HEK293 (cell line): ENCODE results near the gene SRPK3.

Source experiments
- CTCF ChIA-PET: fragments of 350-600 bp; formaldehyde crosslinking; extraction: SDS; loops from one replicate; lab custom pipeline; 2021; ENCODE audit warnings: antibody characterized with exemption; lab: Yijun Ruan, JAX
- POLR2A ChIA-PET: fragments of 300-600 bp; formaldehyde crosslinking; extraction: SDS; loops from one replicate; lab custom pipeline; 2020; ENCODE audit warnings: antibody characterized with exemption, inconsistent platforms; lab: Yijun Ruan, JAX
- H3K27ac ChIP-seq: fragments of 200-500 bp; sonication (Bioruptor generic); 2 replicates; pipeline ENCODE4 v1.5.1; 2014; ENCODE audit warnings: low read depth, low read length, control low read depth, inconsistent platforms; ENCODE audit errors: extremely low read depth
- H3K36me3 ChIP-seq, 2 experiments: fragments of 200-500 bp in 1 of 2; sonication (Bioruptor generic) in 1 of 2; 1 replicate in 1 of 2; 2 replicates in 1 of 2; pipeline ENCODE4 v1.5.1; 2014 to 2017; ENCODE audit warnings: inconsistent platforms in 2 of 2, low read length in 2 of 2; ENCODE audit not compliant: control insufficient read depth in 2 of 2, insufficient read depth in 1 of 2
- H3K4me1 ChIP-seq: fragments of 200-500 bp; sonication (Bioruptor generic); 2 replicates; pipeline ENCODE4 v1.5.1; 2014; ENCODE audit warnings: mild to moderate bottlenecking, low read length, inconsistent platforms; ENCODE audit not compliant: control insufficient read depth, insufficient read depth
- H3K4me3 ChIP-seq: 2 replicates; pipeline ENCODE4 v1.5.1; 2011; ENCODE audit warnings: low read depth, mild to moderate bottlenecking, control low read depth, low read length, moderate library complexity
- H3K9me3 ChIP-seq: fragments of 200-500 bp; sonication (Bioruptor generic); 2 replicates; pipeline ENCODE4 v1.5.1; 2014; ENCODE audit warnings: low read depth, low read length, inconsistent platforms; ENCODE audit not compliant: control insufficient read depth, insufficient read depth
- GLI4 ChIP-seq: fragments of 450-650 bp; formaldehyde crosslinking; IDR thresholded peaks from 2 replicates; pipeline ENCODE4 v1.5.1; 2016; ENCODE audit warnings: missing biosample characterization, missing genetic modification characterization
- GLIS1 ChIP-seq: fragments of 450-650 bp; formaldehyde crosslinking; IDR thresholded peaks from 2 replicates; pipeline ENCODE4 v1.5.1; 2016; ENCODE audit warnings: missing biosample characterization, missing genetic modification characterization
- KLF16 ChIP-seq: fragments of 450-650 bp; formaldehyde crosslinking; IDR thresholded peaks from 2 replicates; pipeline ENCODE4 v1.5.1; 2017; ENCODE audit warnings: missing biosample characterization, missing genetic modification characterization
- KLF7 ChIP-seq: fragments of 450-650 bp; formaldehyde crosslinking; IDR thresholded peaks from 2 replicates; pipeline ENCODE4 v1.5.1; 2016; ENCODE audit warnings: missing biosample characterization, missing genetic modification characterization, borderline replicate concordance
- MEIS1 ChIP-seq: sonication (generic); formaldehyde crosslinking; IDR thresholded peaks from 2 replicates; pipeline ENCODE4 v1.8.1; 2022; ENCODE audit warnings: missing genetic modification reagents, mild to moderate bottlenecking, borderline replicate concordance
- OSR2 ChIP-seq: fragments of 450-650 bp; formaldehyde crosslinking; IDR thresholded peaks from 2 replicates; pipeline ENCODE4 v1.5.1; 2016; ENCODE audit warnings: missing biosample characterization, missing genetic modification characterization
- REPIN1 ChIP-seq: fragments of 450-650 bp; formaldehyde crosslinking; IDR thresholded peaks from 2 replicates; pipeline ENCODE4 v1.5.1; 2017; ENCODE audit warnings: missing biosample characterization, missing genetic modification characterization, low read depth
- TCF7L2 ChIP-seq: IDR thresholded peaks from 2 replicates; pipeline ENCODE4 v1.6.1; 2011; ENCODE audit warnings: low read depth, mild to moderate bottlenecking, inconsistent platforms, low read length, moderate library complexity, borderline replicate concordance
- ZIC2 ChIP-seq: fragments of 450-650 bp; formaldehyde crosslinking; IDR thresholded peaks from 2 replicates; pipeline ENCODE4 v1.5.1; 2016; ENCODE audit warnings: missing biosample characterization, missing genetic modification characterization
- ZNF121 ChIP-seq: fragments of 450-650 bp; formaldehyde crosslinking; IDR thresholded peaks from 2 replicates; pipeline ENCODE4 v1.5.1; 2016; ENCODE audit warnings: missing biosample characterization, missing genetic modification characterization
- ZNF239 ChIP-seq: fragments of 450-650 bp; formaldehyde crosslinking; IDR thresholded peaks from 2 replicates; pipeline ENCODE4 v1.5.1; 2016; ENCODE audit warnings: missing biosample characterization, missing genetic modification characterization
- ZNF248 ChIP-seq: fragments of 450-650 bp; formaldehyde crosslinking; IDR thresholded peaks from 2 replicates; pipeline ENCODE4 v1.5.1; 2017; ENCODE audit warnings: missing biosample characterization, missing genetic modification characterization
- ZNF354C ChIP-seq: fragments of 450-650 bp; formaldehyde crosslinking; IDR thresholded peaks from 2 replicates; pipeline ENCODE4 v1.5.1; 2016; ENCODE audit warnings: missing biosample characterization, missing genetic modification characterization, low read depth, borderline replicate concordance
- ZNF423 ChIP-seq: fragments of 450-650 bp; formaldehyde crosslinking; IDR thresholded peaks from 2 replicates; pipeline ENCODE4 v1.5.1; 2016; ENCODE audit warnings: missing biosample characterization, missing genetic modification characterization
- ZNF521 ChIP-seq: fragments of 450-650 bp; formaldehyde crosslinking; IDR thresholded peaks from 2 replicates; pipeline ENCODE4 v1.5.1; 2017; ENCODE audit warnings: missing biosample characterization, mild to moderate bottlenecking, missing genetic modification characterization
- ZNF561 ChIP-seq: fragments of 450-650 bp; IDR thresholded peaks from 2 replicates; pipeline ENCODE4 v1.5.1; 2018; ENCODE audit warnings: missing biosample characterization, missing genetic modification characterization, borderline replicate concordance
- ZNF629 ChIP-seq: fragments of 450-650 bp; formaldehyde crosslinking; IDR thresholded peaks from 2 replicates; pipeline ENCODE4 v1.5.1; 2017; ENCODE audit warnings: missing biosample characterization, missing genetic modification characterization
- ZNF677 ChIP-seq: fragments of 450-650 bp; IDR thresholded peaks from 2 replicates; pipeline ENCODE4 v1.5.0; 2018; ENCODE audit warnings: missing biosample characterization, mild to moderate bottlenecking, missing genetic modification characterization, moderate library complexity
- ZNF701 ChIP-seq: fragments of 450-650 bp; formaldehyde crosslinking; IDR thresholded peaks from 2 replicates; pipeline ENCODE4 v1.5.1; 2016; ENCODE audit warnings: missing biosample characterization, missing genetic modification characterization
- ZNF707 ChIP-seq: fragments of 450-650 bp; formaldehyde crosslinking; IDR thresholded peaks from 2 replicates; pipeline ENCODE4 v1.5.1; 2016; ENCODE audit warnings: missing biosample characterization, missing genetic modification characterization
- TF ChIP-seq, protein P1 (sequence below): fragments of 450-650 bp; formaldehyde crosslinking; IDR thresholded peaks from 2 replicates; pipeline ENCODE4 v1.5.1; 2017; ENCODE audit warnings: missing biosample characterization, missing genetic modification characterization
- TF ChIP-seq, protein P2 (sequence below): fragments of 450-650 bp; formaldehyde crosslinking; IDR thresholded peaks from 2 replicates; pipeline ENCODE4 v1.5.1; 2016; ENCODE audit warnings: missing biosample characterization, missing genetic modification characterization
- TF ChIP-seq, protein P3 (sequence below): fragments of 450-650 bp; formaldehyde crosslinking; IDR thresholded peaks from 2 replicates; pipeline ENCODE4 v1.5.1; 2017; ENCODE audit warnings: missing biosample characterization, missing genetic modification characterization
- TF ChIP-seq, protein P4 (sequence below): fragments of 450-650 bp; formaldehyde crosslinking; IDR thresholded peaks from 2 replicates; pipeline ENCODE4 v1.5.1; 2016; ENCODE audit warnings: missing biosample characterization, missing genetic modification characterization
- TF ChIP-seq, protein P5 (sequence below): fragments of 450-650 bp; formaldehyde crosslinking; IDR thresholded peaks from 2 replicates; pipeline ENCODE4 v1.5.1; 2017; ENCODE audit warnings: missing biosample characterization, missing genetic modification characterization
- TF ChIP-seq, protein P6 (sequence below): fragments of 450-650 bp; formaldehyde crosslinking; IDR thresholded peaks from 2 replicates; pipeline ENCODE4 v1.5.1; 2016; ENCODE audit warnings: missing biosample characterization, missing genetic modification characterization

The SRPK3 gene

DNA sequence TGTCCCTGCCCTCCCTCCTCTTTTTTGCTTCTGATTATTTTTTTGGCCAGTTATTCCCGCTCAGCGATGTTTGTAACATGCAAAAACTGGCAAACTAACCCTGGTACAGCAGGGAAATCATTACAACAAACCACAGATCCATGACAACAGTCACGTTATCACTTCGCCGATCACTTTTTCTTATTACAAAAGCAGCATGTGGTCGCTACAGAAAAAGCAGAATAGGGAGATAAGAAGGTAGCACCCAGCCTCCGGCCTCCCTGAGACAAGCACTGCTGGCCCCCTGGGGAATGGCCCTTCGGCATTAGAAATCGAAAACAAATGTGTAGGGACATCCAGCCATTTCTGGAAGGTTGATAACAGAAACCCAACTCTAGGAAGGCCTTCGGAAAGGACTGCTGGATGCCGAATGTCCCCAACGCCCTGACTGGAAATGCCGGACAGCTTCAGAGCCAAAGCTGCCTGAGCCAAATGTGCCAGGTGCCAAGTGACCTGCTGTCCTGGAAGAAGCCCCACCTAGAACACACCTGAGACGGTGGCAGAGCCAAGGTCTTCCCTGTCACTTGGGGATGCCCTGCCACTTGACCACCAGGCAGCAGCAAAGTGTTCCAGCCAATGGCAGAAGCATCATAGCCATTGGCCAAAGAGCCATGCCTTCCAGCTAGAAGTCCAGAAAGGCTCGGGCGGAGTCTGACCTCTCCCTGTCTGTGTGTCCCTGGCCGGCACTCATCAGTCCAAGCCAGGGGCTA lies 10.4 kb downstream of the SRPK3 start (continued):
- TF ChIP-seq, protein P1, sequence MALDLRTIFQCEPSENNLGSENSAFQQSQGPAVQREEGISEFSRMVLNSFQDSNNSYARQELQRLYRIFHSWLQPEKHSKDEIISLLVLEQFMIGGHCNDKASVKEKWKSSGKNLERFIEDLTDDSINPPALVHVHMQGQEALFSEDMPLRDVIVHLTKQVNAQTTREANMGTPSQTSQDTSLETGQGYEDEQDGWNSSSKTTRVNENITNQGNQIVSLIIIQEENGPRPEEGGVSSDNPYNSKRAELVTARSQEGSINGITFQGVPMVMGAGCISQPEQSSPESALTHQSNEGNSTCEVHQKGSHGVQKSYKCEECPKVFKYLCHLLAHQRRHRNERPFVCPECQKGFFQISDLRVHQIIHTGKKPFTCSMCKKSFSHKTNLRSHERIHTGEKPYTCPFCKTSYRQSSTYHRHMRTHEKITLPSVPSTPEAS (tag by site-specific recombination) = no peak
- TF ChIP-seq ZNF701 (tag by site-specific recombination) (no peak), KLF16 (tag by site-specific recombination) (no peak), ZNF629 (tag by site-specific recombination) (no peak), ZNF677 (tag by site-specific recombination) (no peak), ZNF248 (tag by site-specific recombination) (no peak), REPIN1 (tag by site-specific recombination) (no peak), OSR2 (peak; percentile 46; the same call in 1 of the 2 replicates), ZNF707 (no peak), TCF7L2 (peak; percentile 43; the same call in 1 of the 2 replicates)
- TF ChIP-seq, protein P2, sequence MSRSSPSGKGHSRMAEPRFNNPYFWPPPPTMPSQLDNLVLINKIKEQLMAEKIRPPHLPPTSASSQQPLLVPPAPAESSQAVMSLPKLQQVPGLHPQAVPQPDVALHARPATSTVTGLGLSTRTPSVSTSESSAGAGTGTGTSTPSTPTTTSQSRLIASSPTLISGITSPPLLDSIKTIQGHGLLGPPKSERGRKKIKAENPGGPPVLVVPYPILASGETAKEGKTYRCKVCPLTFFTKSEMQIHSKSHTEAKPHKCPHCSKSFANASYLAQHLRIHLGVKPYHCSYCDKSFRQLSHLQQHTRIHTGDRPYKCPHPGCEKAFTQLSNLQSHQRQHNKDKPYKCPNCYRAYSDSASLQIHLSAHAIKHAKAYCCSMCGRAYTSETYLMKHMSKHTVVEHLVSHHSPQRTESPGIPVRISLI = no peak
- TF ChIP-seq, protein P3, sequence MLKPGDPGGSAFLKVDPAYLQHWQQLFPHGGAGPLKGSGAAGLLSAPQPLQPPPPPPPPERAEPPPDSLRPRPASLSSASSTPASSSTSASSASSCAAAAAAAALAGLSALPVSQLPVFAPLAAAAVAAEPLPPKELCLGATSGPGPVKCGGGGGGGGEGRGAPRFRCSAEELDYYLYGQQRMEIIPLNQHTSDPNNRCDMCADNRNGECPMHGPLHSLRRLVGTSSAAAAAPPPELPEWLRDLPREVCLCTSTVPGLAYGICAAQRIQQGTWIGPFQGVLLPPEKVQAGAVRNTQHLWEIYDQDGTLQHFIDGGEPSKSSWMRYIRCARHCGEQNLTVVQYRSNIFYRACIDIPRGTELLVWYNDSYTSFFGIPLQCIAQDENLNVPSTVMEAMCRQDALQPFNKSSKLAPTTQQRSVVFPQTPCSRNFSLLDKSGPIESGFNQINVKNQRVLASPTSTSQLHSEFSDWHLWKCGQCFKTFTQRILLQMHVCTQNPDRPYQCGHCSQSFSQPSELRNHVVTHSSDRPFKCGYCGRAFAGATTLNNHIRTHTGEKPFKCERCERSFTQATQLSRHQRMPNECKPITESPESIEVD = peak; percentile 52; the same call in 1 of the 2 replicates
- TF ChIP-seq, protein P4, sequence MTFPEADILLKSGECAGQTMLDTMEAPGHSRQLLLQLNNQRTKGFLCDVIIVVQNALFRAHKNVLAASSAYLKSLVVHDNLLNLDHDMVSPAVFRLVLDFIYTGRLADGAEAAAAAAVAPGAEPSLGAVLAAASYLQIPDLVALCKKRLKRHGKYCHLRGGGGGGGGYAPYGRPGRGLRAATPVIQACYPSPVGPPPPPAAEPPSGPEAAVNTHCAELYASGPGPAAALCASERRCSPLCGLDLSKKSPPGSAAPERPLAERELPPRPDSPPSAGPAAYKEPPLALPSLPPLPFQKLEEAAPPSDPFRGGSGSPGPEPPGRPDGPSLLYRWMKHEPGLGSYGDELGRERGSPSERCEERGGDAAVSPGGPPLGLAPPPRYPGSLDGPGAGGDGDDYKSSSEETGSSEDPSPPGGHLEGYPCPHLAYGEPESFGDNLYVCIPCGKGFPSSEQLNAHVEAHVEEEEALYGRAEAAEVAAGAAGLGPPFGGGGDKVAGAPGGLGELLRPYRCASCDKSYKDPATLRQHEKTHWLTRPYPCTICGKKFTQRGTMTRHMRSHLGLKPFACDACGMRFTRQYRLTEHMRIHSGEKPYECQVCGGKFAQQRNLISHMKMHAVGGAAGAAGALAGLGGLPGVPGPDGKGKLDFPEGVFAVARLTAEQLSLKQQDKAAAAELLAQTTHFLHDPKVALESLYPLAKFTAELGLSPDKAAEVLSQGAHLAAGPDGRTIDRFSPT = no peak
- TF ChIP-seq, all 188 proteins: peak for 5

DNA sequence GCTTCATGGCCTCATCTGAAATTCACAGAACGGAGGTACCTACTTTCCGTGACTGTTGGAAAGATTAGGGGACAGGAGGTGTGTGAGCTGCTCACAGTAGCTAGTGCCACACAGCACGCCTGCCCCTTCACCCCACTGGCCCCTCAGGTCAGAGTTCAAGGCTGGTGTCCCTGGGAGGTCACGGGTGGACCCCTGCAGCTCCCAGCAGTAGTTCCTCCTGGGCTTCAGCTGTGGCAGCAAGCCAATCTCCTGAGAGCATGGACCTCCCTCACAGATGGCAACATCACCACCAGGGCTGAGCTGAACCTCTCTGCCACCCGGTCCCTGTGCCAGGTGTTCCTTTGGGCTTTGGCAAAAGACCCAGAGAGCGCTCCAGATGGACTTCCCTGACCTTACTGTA lies 11.5 kb downstream of the SRPK3 start:
- POLR2A ChIA-PET = interaction anchor here (1.5 kb wide), 1 partner anchor 10 kb away, joined by 4 read pairs; no protein-coding TSS in a partner anchor
- no peak overlapping the region; the same call in 1 of the 2 replicates for H3K27ac ChIP-seq
- peaks cover 5 to 57% of the 10 kb centered on the region in 2 experiments; a peak in 2 of 3 replicates for H3K36me3 ChIP-seq
- no peaks in the 10 kb centered on the region for H3K4me1 ChIP-seq
- no peak overlapping the region for H3K4me3 ChIP-seq
- H3K9me3 ChIP-seq = no peaks in the 10 kb centered on the region
- CTCF ChIA-PET = interaction anchor here (0.5 to 1.4 kb wide), 2 partner anchors 25 to 160 kb away, joined by 3 to 4 read pairs; no protein-coding TSS in a partner anchor
- TF ChIP-seq, protein P5, sequence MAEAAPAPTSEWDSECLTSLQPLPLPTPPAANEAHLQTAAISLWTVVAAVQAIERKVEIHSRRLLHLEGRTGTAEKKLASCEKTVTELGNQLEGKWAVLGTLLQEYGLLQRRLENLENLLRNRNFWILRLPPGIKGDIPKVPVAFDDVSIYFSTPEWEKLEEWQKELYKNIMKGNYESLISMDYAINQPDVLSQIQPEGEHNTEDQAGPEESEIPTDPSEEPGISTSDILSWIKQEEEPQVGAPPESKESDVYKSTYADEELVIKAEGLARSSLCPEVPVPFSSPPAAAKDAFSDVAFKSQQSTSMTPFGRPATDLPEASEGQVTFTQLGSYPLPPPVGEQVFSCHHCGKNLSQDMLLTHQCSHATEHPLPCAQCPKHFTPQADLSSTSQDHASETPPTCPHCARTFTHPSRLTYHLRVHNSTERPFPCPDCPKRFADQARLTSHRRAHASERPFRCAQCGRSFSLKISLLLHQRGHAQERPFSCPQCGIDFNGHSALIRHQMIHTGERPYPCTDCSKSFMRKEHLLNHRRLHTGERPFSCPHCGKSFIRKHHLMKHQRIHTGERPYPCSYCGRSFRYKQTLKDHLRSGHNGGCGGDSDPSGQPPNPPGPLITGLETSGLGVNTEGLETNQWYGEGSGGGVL (tag by site-specific recombination) = no peak
- TF ChIP-seq ZNF354C (no peak), ZNF121 (tag by site-specific recombination) (no peak), REPIN1 (tag by site-specific recombination) (no peak), GLI4 (tag by site-specific recombination) (no peak), ZIC2 (tag by site-specific recombination) (0 out of 2 replicates have a peak, but pooled peaks have one; percentile 18), KLF7 (no peak), GLIS1 (peak; percentile 93), MEIS1 (CRISPR knock-in tag) (no peak), ZNF239 (tag by site-specific recombination) (no peak), ZNF521 (tag by site-specific recombination) (no peak), ZNF561 (tag by site-specific recombination) (no peak), ZNF423 (no peak)
- TF ChIP-seq, protein P6, sequence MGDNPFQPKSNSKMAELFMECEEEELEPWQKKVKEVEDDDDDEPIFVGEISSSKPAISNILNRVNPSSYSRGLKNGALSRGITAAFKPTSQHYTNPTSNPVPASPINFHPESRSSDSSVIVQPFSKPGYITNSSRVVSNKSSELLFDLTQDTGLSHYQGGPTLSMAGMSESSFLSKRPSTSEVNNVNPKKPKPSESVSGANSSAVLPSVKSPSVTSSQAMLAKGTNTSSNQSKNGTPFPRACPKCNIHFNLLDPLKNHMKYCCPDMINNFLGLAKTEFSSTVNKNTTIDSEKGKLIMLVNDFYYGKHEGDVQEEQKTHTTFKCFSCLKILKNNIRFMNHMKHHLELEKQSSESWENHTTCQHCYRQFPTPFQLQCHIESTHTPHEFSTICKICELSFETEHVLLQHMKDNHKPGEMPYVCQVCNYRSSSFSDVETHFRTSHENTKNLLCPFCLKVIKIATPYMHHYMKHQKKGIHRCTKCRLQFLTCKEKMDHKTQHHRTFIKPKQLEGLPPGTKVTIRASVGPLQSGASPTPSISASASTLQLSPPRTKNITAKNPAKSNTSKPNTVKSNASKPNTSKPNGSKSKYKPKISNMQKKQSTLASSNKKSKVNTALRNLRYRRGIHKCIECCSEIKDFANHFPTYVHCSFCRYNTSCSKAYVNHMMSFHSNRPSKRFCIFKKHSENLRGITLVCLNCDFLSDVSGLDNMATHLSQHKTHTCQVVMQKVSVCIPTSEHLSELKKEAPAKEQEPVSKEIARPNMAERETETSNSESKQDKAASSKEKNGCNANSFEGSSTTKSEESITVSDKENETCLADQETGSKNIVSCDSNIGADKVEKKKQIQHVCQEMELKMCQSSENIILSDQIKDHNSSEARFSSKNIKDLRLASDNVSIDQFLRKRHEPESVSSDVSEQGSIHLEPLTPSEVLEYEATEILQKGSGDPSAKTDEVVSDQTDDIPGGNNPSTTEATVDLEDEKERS (tag by site-specific recombination) = no peak
